Gastroesophageal sphincter (tissue), 4 donors: Measurements from ENCODE around the gene ETFA. TPM values are rescaled to one million over a fixed set of nuclear protein-coding genes. Genes with fewer than 3 reads are reported as not detected.
A peak's percentile ranks its signal among the peaks of the same experiment; 100 is the strongest.

ENCODE experiments used
- ATAC-seq: fragments of 150-250 bp; one replicate; pipeline ENCODE4 v1.9.1; 2016; ENCODE audit warnings: mild to moderate bottlenecking, moderate library complexity
- H3K27ac ChIP-seq, 4 donors: fragments of 200-600 bp; sonication (generic) in 3 of 4; 1 replicate in 3 of 4; 2 replicates in 1 of 4; pipeline ENCODE4 v1.5.1; 2016 to 2019
- H3K27me3 ChIP-seq: fragments of 200-600 bp; sonication (generic); one replicate; pipeline ENCODE4 v1.5.1; 2019
- H3K36me3 ChIP-seq, 2 donors: fragments of 200-600 bp; sonication (generic); one replicate each; pipeline ENCODE4 v1.5.1; 2019; ENCODE audit warnings: control low read depth in 1 of 2
- H3K4me1 ChIP-seq, 3 donors: fragments of 200-600 bp; sonication (generic); 1 replicate in 2 of 3; 2 replicates in 1 of 3; pipeline ENCODE4 v1.5.1; 2016 to 2019; ENCODE audit warnings: control low read depth in 2 of 3
- H3K4me3 ChIP-seq, 2 donors: fragments of 200-600 bp; sonication (generic); one replicate each; pipeline ENCODE4 v1.5.1; 2019; ENCODE audit warnings: mild to moderate bottlenecking in 1 of 2, moderate library complexity in 1 of 2
- H3K9me3 ChIP-seq, 3 donors: fragments of 200-600 bp; sonication (generic); one replicate each; pipeline ENCODE4 v1.5.1; 2017 to 2019; ENCODE audit warnings: control low read depth in 2 of 3
- CTCF ChIP-seq, 4 experiments: fragments of 200-600 bp in 2 of 4; fragments of 450-650 bp in 2 of 4; sonication (generic) in 1 of 4; IDR thresholded peaks; one replicate each; pipeline ENCODE4 v1.5.1; 2017 to 2019; ENCODE audit warnings: antibody characterized with exemption in 4 of 4, mild to moderate bottlenecking in 2 of 4, moderate library complexity in 2 of 4
- EP300 ChIP-seq: sonication (generic); formaldehyde crosslinking; IDR thresholded peaks from one replicate; pipeline ENCODE4 v1.6.1; 2017; ENCODE audit warnings: antibody characterized with exemption, mild to moderate bottlenecking
- POLR2A ChIP-seq, 2 donors: fragments of 450-650 bp; IDR thresholded peaks; one replicate each; pipeline ENCODE4 v1.6.1; 2017; ENCODE audit warnings: antibody characterized with exemption in 2 of 2, mild to moderate bottlenecking in 2 of 2, moderate library complexity in 1 of 2
- POLR2AphosphoS5 ChIP-seq: sonication (generic); formaldehyde crosslinking; IDR thresholded peaks from one replicate; pipeline ENCODE4 v1.6.1; 2017; ENCODE audit warnings: antibody characterized with exemption
- WGBS, 2 donors: methylation state at CpG; one replicate each; pipeline ENCODE4 v1.1.5; 2018; ENCODE audit warnings: low coverage in 1 of 2; 5-methylcytosine and 5-hydroxymethylcytosine counted together
- total RNA-seq, 4 donors: library from RNA; depleted of rRNA; stranded (reverse); fragments of >200 nt; gene quantifications; one replicate each; pipeline ENCODE4 v1.1.0, GENCODE V29; 2016

Gene ETFA
- total RNA-seq, 4 donors from 2014 or later = 113 to 168 (median 137) TPM

GRCh38 chr15:76341366-76342057 is 30.2 kb upstream of the ETFA start:
- no peak overlapping the region for H3K27ac ChIP-seq
- 86 to 100% methylated on average over 1 to 12 of the region's 42 CpGs for WGBS, 2 donors
- H3K36me3 ChIP-seq = peaks cover 0 to 27% of the 10 kb centered on the region in 2 donors
- ATAC-seq = no peak
- no peak overlapping the region for H3K4me3 ChIP-seq
- H3K9me3 ChIP-seq = no peaks in the 10 kb centered on the region
- TF ChIP-seq CTCF (IDR thresholded peaks at IDR 0.05) (no peak), POLR2A (IDR thresholded peaks at IDR 0.05) (no peak), POLR2AphosphoS5 (no peak), EP300 (no peak)
- H3K27me3 ChIP-seq = peaks cover 94% of the 10 kb centered on the region
- peaks cover 0 to 77% (median 11%) of the 10 kb centered on the region in 3 donors for H3K4me1 ChIP-seq

GRCh38 chr15:76340803-76341365 is 29.6 kb upstream of the ETFA start:
- no CpG with 5 or more reads among the region's 35 CpGs for WGBS, 2 donors
- Histone ChIP-seq H3K4me1 (peaks cover 0 to 77% (median 6%) of the 10 kb centered on the region in 3 donors), H3K27ac (peak overlapping the region in 1 of 4 donors; percentile 83)

GRCh38 chr15:76340198-76340802 is 29.0 kb upstream of the ETFA start:
- Histone ChIP-seq H3K27ac (peak overlapping the region in 2 of 4 donors; percentile 54 to 83), H3K9me3 (no peaks in the 10 kb centered on the region), H3K4me1 (peaks cover 0 to 78% (median 6%) of the 10 kb centered on the region in 3 donors), H3K36me3 (peaks cover 0 to 27% of the 10 kb centered on the region in 2 donors), H3K27me3 (peaks cover 94% of the 10 kb centered on the region), H3K4me3 (peak overlapping the region in 1 of 2 donors; percentile 58)
- no peak for ATAC-seq
- TF ChIP-seq CTCF (IDR thresholded peaks at IDR 0.05) = no peak
- TF ChIP-seq EP300 = no peak
- TF ChIP-seq POLR2A (IDR thresholded peaks at IDR 0.05) = no peak
- TF ChIP-seq POLR2AphosphoS5 = no peak
- WGBS, 2 donors = 0 to 49% methylated on average over 2 to 3 of the region's 53 CpGs

More at GRCh38 chr15:76340803-76341365, 29.6 kb upstream of the ETFA start:
- peaks cover 0 to 27% of the 10 kb centered on the region in 2 donors for H3K36me3 ChIP-seq
- H3K27me3 ChIP-seq = peaks cover 94% of the 10 kb centered on the region
- no peak for ATAC-seq
- TF ChIP-seq EP300 (no peak), CTCF (IDR thresholded peaks at IDR 0.05) (no peak), POLR2AphosphoS5 (no peak), POLR2A (IDR thresholded peaks at IDR 0.05) (no peak)
- no peaks in the 10 kb centered on the region for H3K9me3 ChIP-seq
- peak overlapping the region in 1 of 2 donors; percentile 58 for H3K4me3 ChIP-seq

GRCh38 chr15:76339305-76340197 is 28.3 kb upstream of the ETFA start:
- Histone ChIP-seq H3K27ac (peak overlapping the region in 2 of 4 donors; percentile 54 to 83), H3K9me3 (no peaks in the 10 kb centered on the region), H3K36me3 (peaks cover 0 to 27% of the 10 kb centered on the region in 2 donors), H3K4me1 (peaks cover 0 to 82% (median 6%) of the 10 kb centered on the region in 3 donors), H3K4me3 (peak overlapping the region in 1 of 2 donors; percentile 58), H3K27me3 (peaks cover 95% of the 10 kb centered on the region)
- no peak for ATAC-seq
- WGBS, 2 donors = 54 to 64% methylated on average over 17 of the region's 48 CpGs
- TF ChIP-seq POLR2AphosphoS5 (no peak), CTCF (IDR thresholded peaks at IDR 0.05) (no peak), POLR2A (IDR thresholded peaks at IDR 0.05) (no peak), EP300 (no peak)
